Psoas muscle (tissue), 8 donors: ENCODE measurements around the gene LILRA6. TPM values are rescaled to one million over a fixed set of nuclear protein-coding genes. Genes with fewer than 3 reads are reported as not detected.

Experiments used
- ATAC-seq, 4 donors: fragments of 200-7000 bp; cut with Tn5 transposase; one replicate each; pipeline ENCODE4 v1.9.1; 2020; ENCODE audit warnings: moderate library complexity in 3 of 4, mild to moderate bottlenecking in 2 of 4
- DNase-seq, 2 donors: peaks; one replicate each; pipeline ENCODE4 v3.0.0-alpha.2; 2020
- H3K27ac ChIP-seq: fragments of 200-600 bp; one replicate; pipeline ENCODE4 v1.8.0; 2022
- H3K27me3 ChIP-seq, 3 donors: fragments of 200-600 bp in 1 of 3; one replicate each; pipeline versions ENCODE4 v1.6.1 to v1.8.0; 2013 to 2022; ENCODE audit warnings: low read length in 2 of 3, mild to moderate bottlenecking in 2 of 3, moderate library complexity in 1 of 3; ENCODE audit not compliant: insufficient read depth in 3 of 3
- H3K36me3 ChIP-seq, 2 donors: fragments of 200-600 bp in 1 of 2; one replicate each; pipeline versions ENCODE4 v1.6.1 to v1.8.0; 2013 to 2022; ENCODE audit warnings: low read depth in 1 of 2, mild to moderate bottlenecking in 1 of 2, moderate library complexity in 1 of 2; ENCODE audit not compliant: insufficient read depth in 1 of 2
- H3K4me1 ChIP-seq: fragments of 200-600 bp; one replicate; pipeline ENCODE4 v1.8.0; 2022
- H3K4me3 ChIP-seq: fragments of 200-600 bp; one replicate; pipeline ENCODE4 v1.8.0; 2022; ENCODE audit warnings: mild to moderate bottlenecking
- H3K9me3 ChIP-seq: fragments of 200-600 bp; one replicate; pipeline ENCODE4 v1.8.0; 2022
- WGBS, 3 donors: extraction: QIAGEN DNeasy Blood & Tissue Kit; methylation state at CpG; one replicate each; pipeline versions ENCODE4 v1.1.6 to v1.1.7; 2013; 5-methylcytosine and 5-hydroxymethylcytosine counted together
- intact Hi-C, 2 donors: fragments of 100-400 bp; cut with DNase I; formaldehyde crosslinking; loops; one replicate each; pipeline versions ENCODE4 v1.11.0 to v1.14.2; 2022
- polyA plus RNA-seq, 3 donors: library from polyadenylated mRNA; stranded (reverse); fragments of 200-250 nt; gene quantifications; one replicate each; pipeline ENCODE4 v1.2.3, GENCODE V29; 2013
- total RNA-seq, 4 donors: library from RNA; stranded (reverse); fragmentation: NEBNext Ultra II Directional in 2 of 4; extraction: Animal tissue kit (Norgen Biotek cat#: 25700) in 2 of 4; gene quantifications; one replicate each; pipeline versions ENCODE4 v1.2.1 to v1.2.4, GENCODE V29; 2021 to 2023
- TF ChIP-seq, protein P1 (sequence below): fragments of 200-600 bp; IDR thresholded peaks from one replicate; pipeline ENCODE4 v1.8.0; 2022; ENCODE audit warnings: antibody characterized with exemption
- donor health status: healthy with polysubstance abuse.
- donor health status: DM: no; HTN: no; CAD: no; lungs with moderate emphysema.
- donor health status: Bipolar disorder and iron deficiency.
- donor health status: healthy.
- donor health status: DM: yes; HTN: yes; CAD: no.
- donor health status: DM: no; HTN: no; CAD: no.
- donor health status: DM: no; HTN: no; CAD: no.
- donor health status: DM: yes; HTN: yes; CAD: no.

The LILRA6 gene
- total and polyA plus RNA-seq, 7 donors, result 0.22 to 1.6 (median 0.54) TPM

DNA sequence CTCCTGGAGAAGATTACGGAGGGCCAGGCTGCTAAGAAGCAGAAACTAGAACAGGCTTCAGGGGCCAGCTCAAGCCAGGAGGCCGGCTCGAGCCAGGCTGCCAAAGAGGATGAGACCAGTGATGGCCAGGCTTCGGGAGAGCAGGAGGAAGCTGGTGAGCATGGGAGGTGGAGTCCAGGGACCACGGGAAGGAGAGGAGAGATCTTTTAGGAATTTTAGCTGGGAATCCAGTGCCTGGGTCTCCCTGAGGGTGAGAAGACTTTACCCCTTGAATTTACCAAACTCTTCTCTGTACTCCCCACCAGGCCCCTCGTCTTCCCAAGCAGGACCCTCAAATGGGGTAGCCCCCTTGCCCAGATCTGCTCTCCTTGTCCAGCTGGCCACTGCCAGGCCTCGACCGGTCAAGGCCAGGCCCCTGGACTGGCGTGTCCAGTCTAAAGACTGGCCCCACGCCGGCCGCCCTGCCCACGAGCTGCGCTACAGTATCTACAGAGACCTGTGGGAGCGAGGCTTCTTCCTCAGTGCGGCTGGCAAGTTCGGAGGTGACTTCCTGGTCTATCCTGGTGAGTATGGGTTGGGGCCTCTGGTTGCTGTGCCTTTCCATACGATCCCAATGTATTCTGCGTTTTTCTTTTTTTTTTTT is 50.7 kb downstream of the LILRA6 start:
- H3K9me3 ChIP-seq, result no peaks in the 10 kb centered on the region
- 62 to 65% (median 63%) methylated on average over 18 to 19 of the region's 19 CpGs for WGBS, 3 donors
- no peaks in the 10 kb centered on the region for H3K27me3 ChIP-seq
- peaks cover 6 to 43% of the 10 kb centered on the region in 2 donors for H3K36me3 ChIP-seq
- ATAC-seq (no peak), DNase-seq (peak in 1 of 2 donors; percentile 18)
- peaks cover 17% of the 10 kb centered on the region for H3K4me1 ChIP-seq
- TF ChIP-seq, protein P1, sequence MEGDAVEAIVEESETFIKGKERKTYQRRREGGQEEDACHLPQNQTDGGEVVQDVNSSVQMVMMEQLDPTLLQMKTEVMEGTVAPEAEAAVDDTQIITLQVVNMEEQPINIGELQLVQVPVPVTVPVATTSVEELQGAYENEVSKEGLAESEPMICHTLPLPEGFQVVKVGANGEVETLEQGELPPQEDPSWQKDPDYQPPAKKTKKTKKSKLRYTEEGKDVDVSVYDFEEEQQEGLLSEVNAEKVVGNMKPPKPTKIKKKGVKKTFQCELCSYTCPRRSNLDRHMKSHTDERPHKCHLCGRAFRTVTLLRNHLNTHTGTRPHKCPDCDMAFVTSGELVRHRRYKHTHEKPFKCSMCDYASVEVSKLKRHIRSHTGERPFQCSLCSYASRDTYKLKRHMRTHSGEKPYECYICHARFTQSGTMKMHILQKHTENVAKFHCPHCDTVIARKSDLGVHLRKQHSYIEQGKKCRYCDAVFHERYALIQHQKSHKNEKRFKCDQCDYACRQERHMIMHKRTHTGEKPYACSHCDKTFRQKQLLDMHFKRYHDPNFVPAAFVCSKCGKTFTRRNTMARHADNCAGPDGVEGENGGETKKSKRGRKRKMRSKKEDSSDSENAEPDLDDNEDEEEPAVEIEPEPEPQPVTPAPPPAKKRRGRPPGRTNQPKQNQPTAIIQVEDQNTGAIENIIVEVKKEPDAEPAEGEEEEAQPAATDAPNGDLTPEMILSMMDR, result no peak
- peak overlapping the region; percentile 99 for H3K27ac ChIP-seq
- intact Hi-C loops, result loop anchor here in 1 of 2 donors (1.0 kb wide), 1 partner anchor 8 kb away; the partner anchor contains the start of gene RPS9
- peak overlapping the region; percentile 75 for H3K4me3 ChIP-seq

DNA sequence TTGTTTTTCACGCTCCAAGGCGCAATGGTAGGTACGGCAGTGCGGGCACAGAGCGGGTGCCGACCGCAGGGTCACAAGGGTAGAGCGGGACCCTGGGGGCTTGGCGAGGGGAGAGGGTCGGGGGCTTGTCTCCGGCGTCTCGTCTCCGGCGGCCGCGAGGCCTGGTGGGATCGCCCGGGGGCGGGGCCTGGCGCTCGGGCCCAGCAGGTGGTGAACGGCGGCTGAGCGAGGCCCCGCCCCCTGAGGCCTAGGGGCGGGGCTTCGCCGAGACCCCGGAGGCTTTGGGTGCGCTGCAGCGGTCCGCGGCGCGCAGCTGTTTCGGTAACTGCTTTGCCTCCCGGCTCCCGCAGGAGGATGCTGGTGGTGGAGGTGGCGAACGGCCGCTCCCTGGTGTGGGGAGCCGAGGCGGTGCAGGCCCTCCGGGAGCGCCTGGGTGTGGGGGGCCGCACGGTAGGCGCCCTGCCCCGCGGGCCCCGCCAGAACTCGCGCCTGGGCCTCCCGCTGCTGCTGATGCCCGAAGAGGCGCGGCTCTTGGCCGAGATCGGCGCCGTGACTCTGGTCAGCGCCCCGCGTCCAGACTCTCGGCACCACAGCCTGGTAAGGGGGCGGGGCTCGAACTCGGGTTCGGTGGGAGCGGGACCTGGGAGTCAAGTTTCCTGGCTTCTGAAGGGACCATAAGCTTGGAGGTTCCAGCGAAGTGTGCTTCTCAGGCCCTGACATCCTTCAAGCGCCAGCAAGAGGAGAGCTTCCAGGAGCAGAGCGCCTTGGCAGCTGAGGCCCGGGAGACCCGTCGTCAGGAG is 51.4 kb downstream of the LILRA6 start, which contains the start of gene TSEN34:
TSS of gene TSEN34 (plus strand) at position 298 of the 800 bp plus-strand sequence. CDS start at position 355, 57 bp downstream.
- no peaks in the 10 kb centered on the region for H3K9me3 ChIP-seq
- H3K36me3 ChIP-seq, result peaks cover 6 to 46% of the 10 kb centered on the region in 2 donors
- H3K4me1 ChIP-seq, result peaks cover 17% of the 10 kb centered on the region
- intact Hi-C loops, result loop anchor here in 1 of 2 donors (1.0 kb wide), 1 partner anchor 9 kb away; the partner anchor contains the start of gene RPS9
- no peaks in the 10 kb centered on the region for H3K27me3 ChIP-seq
- DNase-seq (peak in 1 of 2 donors; percentile 86), ATAC-seq (peak; percentile 28 to 54 (median 45))
- WGBS, 3 donors, result 1 to 3% (median 1%) methylated on average over 36 to 77 of the region's 77 CpGs
- H3K4me3 ChIP-seq, result peak within 1 kb of the TSS; percentile 75
- TF ChIP-seq, protein P1, result no peak
- H3K27ac ChIP-seq, result peak within 1 kb of the TSS; percentile 99

DNA sequence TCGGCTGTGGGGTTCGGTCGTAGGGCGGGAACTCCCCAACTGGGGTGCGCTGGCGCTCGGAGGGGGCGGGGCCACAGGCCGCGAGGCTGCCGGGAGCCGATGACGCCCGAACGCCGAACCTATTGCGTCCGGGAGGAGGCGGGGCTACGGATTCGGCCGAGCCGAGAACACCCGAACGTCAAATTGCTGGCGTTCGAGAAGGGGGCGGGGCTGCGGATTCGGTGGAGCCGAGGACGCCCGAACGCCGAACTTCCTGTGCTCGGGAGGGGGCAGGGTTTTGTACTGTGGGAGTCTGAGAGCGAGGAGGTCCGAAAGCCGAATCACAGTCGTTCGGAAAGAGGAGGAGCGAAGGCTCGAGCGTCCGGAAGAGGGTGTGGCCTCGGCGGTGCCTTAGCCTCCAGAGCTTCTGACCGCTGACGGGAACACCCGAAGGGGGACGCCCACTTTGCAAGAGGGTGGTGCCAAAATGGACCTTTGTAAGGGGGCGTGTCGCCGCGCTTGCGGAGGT is 52.0 kb downstream of the LILRA6 start:
- WGBS, 3 donors, result 0 to 1% (median 0%) methylated on average over 56 of the region's 56 CpGs
- no peaks in the 10 kb centered on the region for H3K9me3 ChIP-seq
- peaks cover 17% of the 10 kb centered on the region for H3K4me1 ChIP-seq
- TF ChIP-seq, protein P1, result no peak
- H3K4me3 ChIP-seq, result peak overlapping the region; percentile 75
- DNase-seq, result peak; percentile 99 to 100
- H3K27ac ChIP-seq, result peak overlapping the region; percentile 99
- intact Hi-C loops, result loop anchor here in 1 of 2 donors (1.0 kb wide), 1 partner anchor 10 kb away; the partner anchor contains the start of gene RPS9
- ATAC-seq, result peak; percentile 74 to 81 (median 75)
- H3K36me3 ChIP-seq, result peaks cover 6 to 44% of the 10 kb centered on the region in 2 donors
- H3K27me3 ChIP-seq, result no peaks in the 10 kb centered on the region

DNA sequence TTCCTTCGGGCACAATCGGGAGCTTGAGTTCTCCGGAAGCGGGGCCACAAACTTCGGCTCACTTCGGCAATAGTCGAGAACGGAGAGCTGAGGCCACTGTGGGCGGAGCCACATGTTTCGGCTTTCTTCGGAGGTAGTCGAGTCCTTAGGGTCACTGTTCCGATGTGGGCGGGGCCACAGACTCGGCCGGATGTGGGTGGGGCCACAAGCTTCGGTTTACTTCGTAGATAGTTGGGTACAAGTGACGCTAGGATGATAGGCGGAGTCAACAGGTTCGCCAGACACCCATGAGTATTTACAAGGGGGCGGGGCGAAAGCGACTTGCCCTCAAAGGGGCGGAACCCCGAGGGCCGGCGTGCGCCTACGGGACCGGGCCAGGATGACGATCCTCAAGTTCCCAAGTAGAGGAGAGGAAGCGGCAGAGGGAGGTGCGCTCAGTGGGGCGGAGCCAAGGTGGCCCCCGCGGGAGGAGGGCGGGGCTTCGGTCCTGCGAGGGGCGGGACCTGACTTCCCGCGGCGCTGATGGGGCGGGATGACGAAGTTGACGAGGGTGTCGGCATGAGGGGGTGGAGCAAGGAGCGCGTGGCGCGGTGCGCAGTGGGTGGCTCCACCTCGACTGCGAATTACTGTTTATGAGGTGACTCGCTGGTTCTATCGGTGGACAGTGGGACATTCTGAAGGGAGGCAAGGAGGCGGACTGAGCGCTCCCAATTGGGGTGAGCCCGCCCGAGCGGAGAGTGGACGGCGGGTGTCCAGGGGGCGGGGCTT is 52.7 kb downstream of the LILRA6 start:
- Histone ChIP-seq H3K27ac (peak overlapping the region; percentile 99), H3K4me3 (peak overlapping the region; percentile 75), H3K4me1 (peaks cover 17% of the 10 kb centered on the region), H3K9me3 (no peaks in the 10 kb centered on the region), H3K36me3 (peaks cover 6 to 38% of the 10 kb centered on the region in 2 donors), H3K27me3 (no peaks in the 10 kb centered on the region)
- peak; percentile 76 to 81 (median 79) for ATAC-seq
- TF ChIP-seq, protein P1, result no peak
- WGBS, 3 donors, result 0 to 1% (median 1%) methylated on average over 63 to 65 of the region's 65 CpGs
- intact Hi-C loops, result loop anchor here in 1 of 2 donors (5.0 kb wide), 1 partner anchor 668 kb away; no protein-coding TSS in a partner anchor
- DNase-seq, result peak; percentile 100
